HG03135 (cell line): ENCODE data around the gene IL17RB.

Experiments used
- ATAC-seq: cut with Tn5 transposase; IDR thresholded peaks from one replicate; pipeline ENCODE4 v1.9.1; 2021; ENCODE audit warnings: mild to moderate bottlenecking, moderate library complexity; ENCODE audit not compliant: unreplicated experiment

IL17RB gene

DNA sequence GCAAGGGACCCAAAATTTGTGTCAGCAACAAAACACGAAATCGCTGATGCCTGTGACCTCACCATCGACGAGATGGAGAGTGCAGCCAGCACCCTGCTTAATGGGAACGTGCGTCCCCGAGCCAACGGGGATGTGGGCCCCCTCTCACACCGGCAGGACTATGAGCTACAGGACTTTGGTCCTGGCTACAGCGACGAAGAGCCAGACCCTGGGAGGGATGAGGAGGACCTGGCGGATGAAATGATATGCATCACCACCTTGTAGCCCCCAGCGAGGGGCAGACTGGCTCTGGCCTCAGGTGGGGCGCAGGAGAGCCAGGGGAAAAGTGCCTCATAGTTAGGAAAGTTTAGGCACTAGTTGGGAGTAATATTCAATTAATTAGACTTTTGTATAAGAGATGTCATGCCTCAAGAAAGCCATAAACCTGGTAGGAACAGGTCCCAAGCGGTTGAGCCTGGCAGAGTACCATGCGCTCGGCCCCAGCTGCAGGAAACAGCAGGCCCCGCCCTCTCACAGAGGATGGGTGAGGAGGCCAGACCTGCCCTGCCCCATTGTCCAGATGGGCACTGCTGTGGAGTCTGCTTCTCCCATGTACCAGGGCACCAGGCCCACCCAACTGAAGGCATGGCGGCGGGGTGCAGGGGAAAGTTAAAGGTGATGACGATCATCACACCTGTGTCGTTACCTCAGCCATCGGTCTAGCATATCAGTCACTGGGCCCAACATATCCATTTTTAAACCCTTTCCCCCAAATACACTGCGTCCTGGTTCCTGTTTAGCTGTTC is 35.0 kb upstream of the IL17RB start:
- ATAC-seq = no peak

DNA sequence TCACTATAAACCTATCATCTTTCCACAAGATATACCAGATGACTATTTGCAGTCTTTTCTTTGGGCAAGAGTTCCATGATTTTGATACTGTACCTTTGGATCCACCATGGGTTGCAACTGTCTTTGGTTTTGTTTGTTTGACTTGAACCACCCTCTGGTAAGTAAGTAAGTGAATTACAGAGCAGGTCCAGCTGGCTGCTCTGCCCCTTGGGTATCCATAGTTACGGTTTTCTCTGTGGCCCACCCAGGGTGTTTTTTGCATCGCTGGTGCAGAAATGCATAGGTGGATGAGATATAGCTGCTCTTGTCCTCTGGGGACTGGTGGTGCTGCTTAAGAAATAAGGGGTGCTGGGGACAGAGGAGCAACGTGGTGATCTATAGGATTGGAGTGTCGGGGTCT is 33.9 kb upstream of the IL17RB start:
- no peak for ATAC-seq

DNA sequence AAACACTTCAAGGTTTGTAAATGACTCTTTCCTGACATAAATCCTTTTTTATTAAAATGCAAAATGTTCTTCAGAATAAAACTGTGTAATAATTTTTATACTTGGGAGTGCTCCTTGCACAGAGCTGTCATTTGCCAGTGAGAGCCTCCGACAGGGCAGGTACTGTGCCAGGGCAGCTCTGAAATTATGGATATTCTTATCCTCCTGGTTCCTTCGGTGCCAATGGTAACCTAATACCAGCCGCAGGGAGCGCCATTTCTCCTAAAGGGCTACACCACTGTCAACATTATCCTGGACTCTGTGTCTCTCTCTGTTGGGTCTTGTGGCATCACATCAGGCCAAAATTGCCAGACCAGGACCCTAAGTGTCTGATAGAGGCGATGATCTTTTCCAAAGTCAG is 33.1 kb upstream of the IL17RB start:
- no peak for ATAC-seq

DNA sequence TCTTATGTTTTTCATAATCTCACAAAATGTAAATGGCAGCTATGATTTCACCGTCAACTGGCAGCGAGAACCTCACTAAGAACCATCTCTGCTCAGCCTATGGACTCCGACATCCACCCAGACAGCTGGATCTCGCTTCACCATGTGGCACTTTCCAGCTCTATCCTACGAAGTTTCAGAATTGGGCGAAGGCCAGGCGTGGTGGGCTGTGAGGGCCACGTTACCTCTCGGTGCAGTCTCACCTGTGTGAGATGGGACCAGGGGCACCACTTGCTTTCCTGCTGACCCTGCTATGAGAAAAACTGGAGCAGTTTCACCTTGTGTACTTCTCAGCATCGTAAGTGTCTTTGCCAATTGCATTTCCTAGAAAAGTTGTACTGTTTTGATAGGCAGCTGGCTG is 32.5 kb upstream of the IL17RB start:
- no peak for ATAC-seq

DNA sequence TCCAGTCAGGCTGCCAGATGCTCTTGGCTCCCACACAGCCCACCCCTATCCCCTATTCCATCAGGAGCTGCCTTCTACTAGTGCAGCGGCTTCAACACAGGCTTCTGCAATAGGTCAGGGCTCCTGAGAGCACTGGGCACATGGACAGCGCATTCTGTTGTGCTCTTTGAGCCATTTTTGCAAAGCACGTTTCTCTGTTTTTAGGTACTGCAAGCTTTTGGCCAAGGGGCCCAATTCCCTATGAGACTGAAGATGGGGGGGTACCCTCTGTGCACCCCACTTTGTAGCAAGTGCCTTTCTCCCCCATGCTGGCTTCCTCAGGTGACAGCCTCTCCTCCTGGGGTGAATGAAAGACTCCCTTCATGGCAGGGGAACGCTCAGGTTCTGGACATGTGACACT is 31.3 kb upstream of the IL17RB start:
- ATAC-seq = no peak

DNA sequence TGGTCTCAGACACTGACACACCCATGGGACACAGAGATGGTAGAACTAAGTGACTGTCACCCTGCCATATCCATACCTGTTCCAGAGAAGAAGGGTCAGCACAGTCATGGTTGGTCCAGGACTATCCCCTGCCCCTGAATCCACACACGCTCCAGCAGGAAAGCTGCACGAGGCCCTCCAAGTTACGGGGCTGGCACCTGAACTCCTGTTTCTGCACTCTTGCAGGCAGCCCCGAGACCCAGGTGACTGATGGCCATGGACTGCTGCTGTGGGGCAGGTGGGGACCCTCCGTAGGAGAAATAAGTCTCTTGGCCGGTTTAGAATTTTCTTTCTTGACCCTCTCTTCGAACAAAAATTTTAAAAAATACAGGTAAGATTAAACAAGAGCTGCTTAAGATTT is 30.7 kb upstream of the IL17RB start:
- no peak for ATAC-seq

DNA sequence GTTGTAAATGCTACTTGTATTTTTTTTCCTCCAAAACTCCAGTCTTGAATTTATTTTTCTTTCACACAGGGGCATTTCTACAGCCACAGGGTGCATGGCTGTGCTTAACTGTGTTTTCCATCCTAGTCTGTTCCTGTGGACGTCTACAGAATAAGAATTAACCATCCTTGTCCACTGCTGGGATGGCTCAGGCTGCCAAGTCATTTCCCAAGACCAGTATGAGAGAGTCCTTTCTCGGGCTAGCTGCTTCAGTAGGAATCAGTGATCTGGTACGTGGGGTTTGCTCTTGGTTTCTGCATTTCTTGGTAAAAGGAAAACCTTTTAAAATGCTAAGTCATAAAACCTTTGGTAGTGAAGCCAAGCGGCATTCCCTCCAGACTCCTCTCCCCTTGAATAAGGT is 29.9 kb upstream of the IL17RB start:
- no peak for ATAC-seq

DNA sequence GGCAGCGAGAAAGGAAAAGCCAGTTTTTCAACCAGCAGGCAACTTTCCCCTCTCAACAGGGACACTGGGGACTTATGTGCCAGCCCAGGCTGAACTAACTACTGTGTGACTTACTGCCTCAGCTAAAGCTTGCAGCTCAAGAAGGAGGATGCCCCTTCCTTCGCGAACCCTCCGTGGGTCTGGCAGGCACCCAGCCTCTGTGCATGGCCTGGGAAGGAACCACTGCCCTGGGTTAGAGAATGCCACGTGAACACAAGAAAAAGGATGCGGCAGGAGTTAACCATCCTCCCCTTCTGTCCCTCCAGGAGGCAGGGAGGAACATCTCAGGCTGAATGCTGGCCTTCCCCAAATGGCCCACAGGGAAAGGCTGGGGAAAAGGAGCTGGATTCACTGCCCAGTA is 29.2 kb upstream of the IL17RB start:
- ATAC-seq = no peak

DNA sequence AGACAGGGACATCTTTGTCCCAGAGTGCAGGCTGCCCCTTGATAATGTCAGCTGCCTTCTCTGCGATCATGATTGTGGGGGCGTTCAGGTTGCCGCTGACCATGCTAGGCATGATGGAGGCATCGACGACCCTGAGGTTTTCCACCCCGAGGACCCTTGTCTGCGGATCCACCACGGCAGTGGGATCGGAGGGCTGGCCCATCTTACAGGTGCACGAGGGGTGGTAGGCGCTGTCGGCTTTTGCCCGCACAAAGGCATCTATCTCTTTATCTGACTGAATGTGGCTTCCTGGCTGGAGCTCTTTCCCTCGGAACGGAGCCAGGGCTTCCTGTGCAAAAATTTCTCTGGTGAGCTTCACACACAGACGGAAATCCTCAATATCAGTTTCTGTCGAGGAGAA is 28.6 kb upstream of the IL17RB start:
- ATAC-seq = no peak

DNA sequence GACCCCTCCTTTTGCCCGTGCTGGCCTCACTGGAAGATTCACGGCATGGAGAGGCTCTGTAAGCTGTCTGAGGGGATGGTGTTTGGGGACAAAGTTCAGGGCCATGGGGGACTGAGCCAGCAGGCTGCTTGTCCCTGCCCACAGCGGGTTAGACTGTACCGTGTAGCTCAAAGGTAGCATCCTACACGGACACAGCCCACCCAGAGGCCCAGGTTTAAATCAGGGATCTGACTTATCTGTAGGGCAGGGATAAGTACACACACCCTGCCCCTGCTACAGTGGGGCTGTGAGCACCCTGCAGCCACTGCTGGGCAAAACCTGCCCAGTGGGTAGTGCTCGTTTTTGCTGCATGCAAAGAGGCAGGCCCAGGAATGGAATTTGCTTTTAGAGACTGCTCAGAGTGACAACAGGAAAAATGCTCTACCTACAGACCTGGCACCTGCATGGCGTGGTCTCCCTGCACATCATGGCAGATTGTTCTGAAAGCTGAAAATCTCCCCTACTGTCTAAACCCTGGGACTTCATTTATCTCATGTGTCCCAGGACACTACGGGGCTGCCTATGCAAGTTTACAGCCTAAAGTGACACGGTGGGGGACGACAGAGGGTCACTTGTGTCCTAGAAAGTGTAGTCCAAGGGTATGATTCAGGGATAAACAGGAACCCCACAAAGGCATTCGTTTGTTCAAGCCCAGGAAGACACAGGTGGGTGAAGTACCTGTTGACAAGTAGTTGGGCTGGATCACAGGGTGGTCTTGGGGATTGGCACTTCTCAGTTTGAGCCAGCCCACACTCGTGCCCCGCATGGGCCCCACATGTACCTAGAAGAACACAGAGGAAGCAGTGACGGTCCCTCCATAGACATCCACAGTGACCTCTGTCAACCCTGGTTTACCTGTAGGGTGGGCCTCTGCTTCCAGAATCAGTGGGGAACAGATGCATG is 27.9 kb upstream of the IL17RB start:
- ATAC-seq = no peak

DNA sequence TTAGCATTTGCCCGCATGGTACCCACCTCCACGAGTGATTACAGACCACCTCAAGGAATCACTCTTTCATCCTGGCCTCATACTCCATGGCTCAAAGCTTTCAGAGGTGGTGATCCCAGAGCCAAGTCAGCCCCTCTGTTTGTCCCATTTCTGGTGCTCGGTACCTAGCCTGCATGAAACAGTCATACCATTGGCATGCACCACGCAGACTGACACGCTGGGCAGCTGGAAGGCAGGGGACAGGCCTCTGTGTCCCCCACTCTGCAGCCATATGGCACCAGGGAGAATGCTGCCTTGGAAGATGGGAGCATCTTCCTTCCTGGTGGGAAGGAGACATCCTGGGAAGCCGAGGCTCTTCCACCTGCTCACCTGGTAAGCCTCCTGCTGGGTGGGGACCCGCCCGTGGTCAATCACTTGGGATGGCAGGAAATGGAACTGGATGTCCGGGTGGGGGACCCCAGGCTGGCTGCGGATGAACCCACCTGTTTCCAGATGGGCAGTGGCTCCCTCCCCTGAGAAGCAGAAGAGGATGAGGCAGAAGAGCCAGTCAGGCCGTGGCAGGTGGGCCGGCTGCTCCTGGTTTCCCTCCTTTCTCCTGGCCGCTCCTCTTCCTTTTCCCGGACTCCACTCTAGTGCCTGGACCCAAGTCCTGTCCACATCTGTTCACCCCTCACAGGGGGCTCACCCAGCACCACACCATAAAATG is 27.1 kb upstream of the IL17RB start:
- no peak for ATAC-seq

DNA sequence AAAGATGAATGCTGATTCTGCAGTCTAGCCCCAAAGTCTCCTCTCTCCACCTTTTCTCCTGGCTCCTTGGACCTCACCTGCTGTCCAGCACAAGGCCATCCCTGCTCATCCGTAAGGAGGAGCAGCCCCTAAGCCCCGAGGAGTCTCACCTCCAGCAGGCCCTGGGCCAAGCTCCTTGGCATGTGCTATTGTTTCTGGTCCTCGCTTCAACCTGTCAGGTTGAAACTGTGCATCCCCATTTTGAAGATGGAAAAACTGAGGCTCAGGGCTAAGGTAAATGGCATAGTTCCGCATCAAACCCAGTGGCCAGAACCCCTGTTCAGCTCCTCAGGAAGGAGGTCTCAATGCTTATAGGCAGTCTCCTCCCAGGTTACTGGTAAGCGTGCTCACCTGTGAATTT is 26.3 kb upstream of the IL17RB start:
- no peak for ATAC-seq

DNA sequence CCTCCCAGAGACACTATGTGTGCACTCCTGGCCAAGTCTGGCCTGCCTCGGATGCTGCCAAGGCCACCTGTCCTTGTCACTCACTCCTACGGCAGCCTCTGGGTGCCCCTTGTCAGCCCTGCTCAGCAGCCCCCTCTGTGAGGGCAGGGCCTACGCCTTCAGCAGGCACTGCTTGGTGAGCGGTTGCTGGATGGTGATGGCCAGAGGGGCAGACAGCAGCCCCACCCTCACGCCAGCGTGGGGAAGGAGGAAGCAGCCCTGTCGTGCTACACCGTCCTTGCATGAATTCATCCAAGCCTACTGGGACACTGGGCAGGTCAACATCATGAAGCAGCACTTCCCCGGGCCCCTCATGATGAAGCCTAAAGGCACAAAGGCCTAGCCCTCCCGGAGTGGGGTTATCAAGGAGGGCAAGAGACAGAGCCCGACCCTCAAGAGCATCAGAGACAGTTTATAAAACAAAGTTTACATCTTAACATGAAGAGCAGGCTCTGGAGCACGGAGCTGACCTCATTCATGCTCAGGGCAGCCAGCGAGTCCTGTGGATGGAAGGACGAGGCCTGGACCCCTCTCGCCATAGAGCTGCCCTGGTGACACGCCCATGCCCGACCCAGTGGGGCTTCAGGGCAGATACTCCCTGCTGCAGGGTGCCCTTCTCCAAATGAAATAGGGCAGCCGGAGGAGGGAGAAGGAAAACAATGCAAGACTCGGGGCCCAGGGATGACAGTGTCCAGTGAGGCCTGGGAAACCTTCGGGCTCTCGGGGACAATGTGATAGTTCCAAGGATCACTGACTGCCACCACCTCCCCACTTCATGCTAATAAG is 25.4 kb upstream of the IL17RB start:
- no peak for ATAC-seq

DNA sequence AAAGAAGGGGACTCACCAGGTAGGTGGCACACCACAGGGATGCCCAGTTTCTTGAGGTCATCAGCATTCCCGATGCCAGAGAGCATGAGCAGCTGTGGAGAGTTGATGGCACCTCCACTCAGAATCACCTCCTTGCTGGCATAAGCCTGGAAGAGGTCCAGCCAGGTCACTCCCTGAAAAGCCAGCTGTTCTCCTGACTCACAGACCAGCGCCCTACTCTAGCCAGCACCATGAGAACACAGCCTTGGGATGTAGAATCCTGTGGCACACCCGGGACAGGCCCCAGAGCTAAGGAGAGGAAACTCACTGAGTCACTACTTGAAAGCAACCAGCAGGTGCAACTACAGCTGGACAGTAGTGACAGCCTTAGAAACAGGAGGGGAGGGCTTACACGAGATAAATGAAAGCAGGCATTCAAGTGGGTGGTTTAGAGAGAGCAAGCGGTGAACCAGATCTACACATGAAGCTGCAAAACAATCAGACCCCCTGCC is 24.7 kb upstream of the IL17RB start:
- ATAC-seq = no peak

DNA sequence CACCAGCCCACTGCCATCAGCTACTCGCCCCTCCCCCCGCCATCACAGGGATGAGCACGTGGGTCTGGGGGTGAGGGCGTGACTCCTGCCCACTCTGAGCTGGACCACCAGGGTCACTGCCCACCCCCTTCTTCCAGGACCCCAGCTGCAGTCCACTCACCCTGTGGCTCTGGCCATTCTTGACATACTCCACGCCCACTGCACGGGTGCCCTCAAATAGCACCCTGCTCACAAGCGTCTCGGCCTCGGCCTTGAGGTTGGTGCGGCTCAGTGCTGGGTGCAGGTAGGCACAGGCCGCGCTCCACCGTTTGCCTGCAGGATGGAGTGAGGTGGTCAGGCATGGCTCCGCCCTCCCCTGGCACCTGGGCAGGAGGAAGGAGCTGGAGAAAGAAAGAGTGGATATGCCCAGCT is 24.0 kb upstream of the IL17RB start:
- no peak for ATAC-seq

DNA sequence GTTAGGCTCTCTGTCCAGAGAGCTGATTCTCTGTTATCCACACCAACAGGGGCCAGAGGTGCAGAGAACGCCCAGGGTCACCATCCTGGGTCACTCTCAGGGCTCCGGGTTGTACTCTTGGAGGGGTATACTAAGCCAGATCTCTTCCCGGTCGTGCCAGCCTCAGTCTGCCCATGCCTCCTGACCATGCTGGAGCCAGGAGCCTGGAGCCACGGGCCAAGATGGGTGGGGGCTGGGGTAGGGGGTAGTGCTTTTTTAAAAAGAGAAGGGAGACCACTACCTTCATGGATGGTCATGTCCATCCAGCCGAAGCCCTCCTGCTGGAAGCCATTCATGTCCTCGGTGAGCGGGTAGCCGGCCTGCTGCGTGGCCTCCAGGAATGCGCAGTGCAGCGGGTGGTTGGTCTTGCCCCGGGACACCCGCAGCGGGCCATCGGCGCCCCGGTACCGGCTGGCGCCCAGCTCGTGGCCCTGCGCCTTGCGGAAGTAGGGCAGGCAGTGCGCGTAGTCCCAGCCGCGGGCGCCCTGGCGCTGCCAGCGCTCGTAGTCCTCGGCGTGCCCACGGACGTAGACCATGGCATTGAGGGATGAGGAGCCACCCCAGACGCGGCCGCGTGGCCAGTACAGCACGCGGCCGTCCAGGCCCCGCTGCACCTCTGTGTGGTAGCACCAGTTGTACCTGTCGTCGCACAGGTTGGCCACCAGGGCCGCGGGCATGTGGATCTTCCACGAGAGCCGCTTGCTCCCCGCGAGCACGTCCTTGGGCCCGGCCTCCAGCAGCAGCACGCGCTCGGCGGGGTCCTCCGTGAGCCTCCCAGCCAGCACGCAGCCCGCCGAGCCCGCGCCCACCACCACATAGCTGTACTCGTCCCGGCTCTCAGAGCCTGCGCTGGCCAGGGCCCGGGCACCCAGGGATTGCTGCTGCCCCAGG is 23.1 kb upstream of the IL17RB start:
- ATAC-seq = no peak

DNA sequence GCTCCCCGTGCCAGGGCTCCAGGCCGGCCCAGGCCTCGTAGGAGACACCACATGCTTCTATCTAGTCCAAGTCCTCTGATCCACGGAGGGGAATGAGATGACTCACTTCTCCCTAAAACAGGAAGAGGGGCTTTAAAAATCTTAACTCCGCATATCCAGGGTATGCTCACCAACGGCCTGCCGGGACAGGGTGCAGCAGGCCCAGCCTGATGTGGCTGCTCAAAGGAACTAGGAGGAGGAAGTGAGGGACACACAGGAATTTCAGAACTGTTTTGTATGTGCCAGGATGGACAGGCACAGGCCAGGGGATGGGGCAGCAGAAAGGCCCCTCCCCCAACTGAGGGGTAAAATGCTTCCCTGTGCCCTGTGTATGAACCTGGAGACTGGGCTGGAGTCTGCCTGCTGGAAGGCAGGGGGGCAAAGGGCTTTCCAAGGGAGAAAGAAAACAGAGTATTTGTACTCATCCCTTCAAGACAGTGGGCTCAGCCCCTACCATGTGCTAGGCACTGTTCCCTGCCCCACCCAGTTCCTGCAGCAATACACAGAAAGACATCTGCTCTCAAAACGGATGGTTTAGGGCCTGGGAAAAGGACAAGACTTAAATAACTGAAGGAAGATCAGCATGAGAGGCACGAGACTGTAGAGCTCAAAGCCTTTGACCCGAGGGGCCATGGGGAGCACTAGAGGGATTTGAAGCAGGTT is 22.3 kb upstream of the IL17RB start:
- ATAC-seq = no peak

DNA sequence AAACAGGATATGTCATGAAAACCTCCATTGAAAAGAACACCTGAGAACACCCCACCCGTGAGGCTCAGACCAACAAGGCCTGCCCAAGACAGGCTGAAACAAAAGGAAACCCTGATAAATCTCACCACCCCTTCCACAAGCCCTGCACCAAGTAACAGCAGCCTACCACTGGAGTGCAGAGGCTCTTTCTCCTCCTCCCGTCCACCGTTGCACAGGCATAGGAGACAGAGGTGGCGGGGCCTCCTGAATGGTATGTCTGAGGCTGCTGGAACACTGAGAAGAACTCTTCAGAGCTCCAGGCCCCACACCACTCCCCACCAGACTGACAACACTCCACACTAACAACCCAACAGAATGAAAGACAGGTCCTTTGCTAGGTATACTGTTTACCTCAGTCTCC is 21.6 kb upstream of the IL17RB start:
- ATAC-seq = no peak

DNA sequence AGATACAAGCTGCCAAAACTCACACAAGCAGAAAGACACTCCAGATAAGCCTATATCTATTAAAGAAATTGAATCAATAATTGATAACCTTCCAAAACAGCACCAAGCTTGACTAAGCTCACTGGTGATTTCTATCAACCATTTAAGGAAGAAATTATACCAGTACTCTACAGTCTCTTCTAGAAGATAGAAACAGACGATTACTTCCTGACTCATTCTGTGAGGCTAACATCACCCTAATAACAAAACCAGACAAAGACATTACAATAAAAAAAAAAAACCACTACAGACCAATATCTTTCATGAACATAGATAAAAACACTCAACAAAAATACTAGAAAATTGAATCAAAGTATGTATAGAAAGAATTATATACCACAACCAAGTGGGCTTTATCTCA is 20.3 kb upstream of the IL17RB start:
- no peak for ATAC-seq
